RWPE2 (cell line): ENCODE measurements around the gene ADCY3.

Experiments used
- ATAC-seq: fragments of 200-7000 bp; cut with Tn5 transposase; 3 replicates; pipeline ENCODE4 v1.9.1; 2021; ENCODE audit warnings: low read depth
- DNase-seq: peaks from one replicate; pipeline ENCODE4 v3.0.0-alpha.2; 2020; ENCODE audit warnings: low spot score
- H3K27ac ChIP-seq: fragments of 450-650 bp; 2 replicates; pipeline ENCODE4 v1.5.1; 2017; ENCODE audit warnings: mild to moderate bottlenecking; ENCODE audit not compliant: poor library complexity, severe bottlenecking
- H3K27me3 ChIP-seq: fragments of 250-450 bp; sonication (Bioruptor Pico); 2 replicates; pipeline ENCODE4 v1.5.1; 2021; ENCODE audit warnings: mild to moderate bottlenecking, moderate library complexity; ENCODE audit not compliant: insufficient read depth, poor library complexity, severe bottlenecking
- H3K36me3 ChIP-seq: fragments of 250-450 bp; sonication (Bioruptor Pico); 2 replicates; pipeline ENCODE4 v1.5.1; 2020; ENCODE audit warnings: low read depth, mild to moderate bottlenecking, moderate library complexity
- H3K4me1 ChIP-seq: fragments of 250-450 bp; sonication (Bioruptor Pico); 2 replicates; pipeline ENCODE4 v1.5.1; 2021; ENCODE audit warnings: mild to moderate bottlenecking, moderate library complexity; ENCODE audit not compliant: insufficient read depth, poor library complexity, severe bottlenecking
- H3K4me3 ChIP-seq: fragments of 250-450 bp; sonication (Bioruptor Pico); 2 replicates; pipeline ENCODE4 v1.5.1; 2021; ENCODE audit warnings: mild to moderate bottlenecking, moderate library complexity; ENCODE audit not compliant: severe bottlenecking
- H3K9me3 ChIP-seq: fragments of 250-450 bp; sonication (Bioruptor Pico); 2 replicates; pipeline ENCODE4 v1.5.1; 2021; ENCODE audit warnings: mild to moderate bottlenecking, moderate library complexity; ENCODE audit not compliant: severe bottlenecking
- TF ChIP-seq, protein P1 (sequence below): fragments of 450-650 bp; IDR thresholded peaks from one replicate; pipeline ENCODE4 v1.5.1; 2017; ENCODE audit warnings: mild to moderate bottlenecking, moderate library complexity; ENCODE audit not compliant: poor library complexity, severe bottlenecking

Gene ADCY3

DNA sequence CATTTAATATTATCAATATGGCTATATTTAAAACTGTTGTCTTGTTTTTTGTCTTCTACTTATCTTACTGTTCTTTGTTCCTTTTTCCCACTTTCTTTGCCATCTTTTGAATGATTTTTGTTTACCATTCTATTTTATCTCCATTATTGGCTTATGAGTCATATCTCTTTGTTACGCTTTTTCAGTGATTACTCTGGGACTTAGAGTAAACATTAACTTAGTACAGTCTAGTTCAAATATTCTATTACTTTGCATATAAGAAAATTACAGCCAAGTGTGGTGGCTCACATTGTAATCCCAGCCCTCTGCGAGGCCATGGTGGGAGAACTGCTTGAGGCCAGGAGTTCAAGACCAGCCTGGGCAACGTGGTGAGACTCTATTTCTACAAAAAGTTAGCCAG, 26.1 kb downstream of the ADCY3 start:
- no peak overlapping the region for H3K27ac ChIP-seq
- TF ChIP-seq, protein P1, sequence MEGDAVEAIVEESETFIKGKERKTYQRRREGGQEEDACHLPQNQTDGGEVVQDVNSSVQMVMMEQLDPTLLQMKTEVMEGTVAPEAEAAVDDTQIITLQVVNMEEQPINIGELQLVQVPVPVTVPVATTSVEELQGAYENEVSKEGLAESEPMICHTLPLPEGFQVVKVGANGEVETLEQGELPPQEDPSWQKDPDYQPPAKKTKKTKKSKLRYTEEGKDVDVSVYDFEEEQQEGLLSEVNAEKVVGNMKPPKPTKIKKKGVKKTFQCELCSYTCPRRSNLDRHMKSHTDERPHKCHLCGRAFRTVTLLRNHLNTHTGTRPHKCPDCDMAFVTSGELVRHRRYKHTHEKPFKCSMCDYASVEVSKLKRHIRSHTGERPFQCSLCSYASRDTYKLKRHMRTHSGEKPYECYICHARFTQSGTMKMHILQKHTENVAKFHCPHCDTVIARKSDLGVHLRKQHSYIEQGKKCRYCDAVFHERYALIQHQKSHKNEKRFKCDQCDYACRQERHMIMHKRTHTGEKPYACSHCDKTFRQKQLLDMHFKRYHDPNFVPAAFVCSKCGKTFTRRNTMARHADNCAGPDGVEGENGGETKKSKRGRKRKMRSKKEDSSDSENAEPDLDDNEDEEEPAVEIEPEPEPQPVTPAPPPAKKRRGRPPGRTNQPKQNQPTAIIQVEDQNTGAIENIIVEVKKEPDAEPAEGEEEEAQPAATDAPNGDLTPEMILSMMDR: no peak
- H3K4me1 ChIP-seq: no peaks in the 10 kb centered on the region
- peaks cover 6% of the 10 kb centered on the region; the same call in 1 of the 2 replicates for H3K36me3 ChIP-seq
- H3K4me3 ChIP-seq: no peak overlapping the region
- ATAC-seq (no peak), DNase-seq (no peak)
- no peaks in the 10 kb centered on the region for H3K27me3 ChIP-seq
- peaks cover 10% of the 10 kb centered on the region for H3K9me3 ChIP-seq

- Histone ChIP-seq H3K27me3 (no peaks in the 10 kb centered on the region), H3K27ac (no peak overlapping the region), H3K36me3 (peaks cover 6% of the 10 kb centered on the region; the same call in 1 of the 2 replicates), H3K9me3 (peaks cover 10% of the 10 kb centered on the region), H3K4me1 (no peaks in the 10 kb centered on the region), H3K4me3 (no peak overlapping the region)
- TF ChIP-seq, protein P1: no peak
- DNase-seq (no peak), ATAC-seq (no peak)
These were observed 27.1 kb downstream of the ADCY3 start for GRCh38 chr2:24892928-24893327.

DNA sequence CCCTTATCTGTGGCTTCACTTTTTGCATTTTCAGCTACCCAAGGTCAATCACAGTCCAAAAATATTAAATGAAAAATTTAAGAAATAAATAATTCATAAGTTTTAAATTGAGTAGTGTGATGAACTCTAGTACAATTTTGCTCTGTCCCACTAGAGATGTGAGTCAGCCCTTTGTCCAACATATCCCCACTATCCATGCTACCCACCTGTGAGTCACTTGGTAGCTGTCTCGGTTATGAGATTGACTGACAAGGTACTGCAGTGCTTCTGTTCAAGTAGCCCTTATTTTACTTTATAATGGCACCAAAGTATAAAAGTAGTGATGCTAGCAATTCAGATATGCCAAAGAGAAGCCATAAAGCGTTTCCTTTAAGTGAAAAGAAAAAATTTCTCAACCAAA, 28.8 kb downstream of the ADCY3 start:
- Histone ChIP-seq H3K36me3 (peaks cover 6% of the 10 kb centered on the region; the same call in 1 of the 2 replicates), H3K27me3 (no peaks in the 10 kb centered on the region), H3K4me1 (no peaks in the 10 kb centered on the region), H3K9me3 (peaks cover 8% of the 10 kb centered on the region), H3K27ac (no peak overlapping the region), H3K4me3 (no peak overlapping the region)
- DNase-seq (no peak), ATAC-seq (peak; percentile 31; the same call in 1 of the 3 replicates)
- TF ChIP-seq, protein P1: no peak

GRCh38 chr2:24889221-24889620, 30.8 kb downstream of the ADCY3 start:
- Histone ChIP-seq H3K4me3 (no peak overlapping the region), H3K27ac (no peak overlapping the region), H3K9me3 (peaks cover 1% of the 10 kb centered on the region), H3K36me3 (peaks cover 6% of the 10 kb centered on the region; the same call in 1 of the 2 replicates), H3K27me3 (no peaks in the 10 kb centered on the region), H3K4me1 (no peaks in the 10 kb centered on the region)
- TF ChIP-seq, protein P1: no peak
- no peak for DNase-seq
- ATAC-seq: no peak

DNA sequence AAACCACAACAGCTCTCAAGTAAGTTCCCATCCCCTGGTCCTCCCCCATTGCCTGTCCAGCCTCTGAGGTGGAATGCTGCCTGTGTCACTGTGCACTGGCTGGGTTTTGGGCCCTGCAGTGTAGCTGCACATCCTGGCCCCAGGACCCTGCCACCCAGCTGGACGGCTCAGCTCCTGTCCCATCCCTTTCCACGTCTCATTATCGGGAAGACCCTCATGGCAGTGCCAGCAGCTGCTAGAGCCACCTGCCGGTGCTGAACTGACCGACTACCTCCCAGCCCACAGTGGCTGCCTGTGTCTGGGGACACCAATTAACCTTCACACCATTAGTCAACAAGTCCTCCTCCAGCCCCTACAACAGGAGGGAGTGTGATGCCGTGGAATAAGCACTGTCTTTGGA, 31.9 kb downstream of the ADCY3 start:
- TF ChIP-seq, protein P1: no peak
- no peaks in the 10 kb centered on the region for H3K27me3 ChIP-seq
- H3K4me3 ChIP-seq: no peak overlapping the region
- no peak overlapping the region for H3K27ac ChIP-seq
- no peaks in the 10 kb centered on the region for H3K9me3 ChIP-seq
- DNase-seq (no peak), ATAC-seq (no peak)
- peaks cover 6% of the 10 kb centered on the region; the same call in 1 of the 2 replicates for H3K36me3 ChIP-seq
- no peaks in the 10 kb centered on the region for H3K4me1 ChIP-seq
